ENCODE results near the gene TMEM150C. TPM values are rescaled to one million over a fixed set of nuclear protein-coding genes. Genes with fewer than 3 reads are reported as not detected.

The TMEM150C gene
- total and polyA plus RNA-seq, 2 of the 8 experiments (the other 6 are each of a cell fraction or from before 2014, with no cell fraction given): 1.5 to 1.7 TPM

- FAIRE-seq (no peak), DNase-seq (ENCODE audit: low read depth in 1 of 2, low spot score in 2 of 2) (no peak)
- Histone ChIP-seq H3K27me3 (replicated peaks in 1 of 4; ENCODE audit: control insufficient read depth in 3 of 4, extremely low read depth in 1 of 4, insufficient read depth in 3 of 4, low read length in 3 of 4) (no peaks in the 10 kb centered on the region), H3K56ac (replicated peaks; ENCODE audit: insufficient read length, low read depth, low read length) (no peak overlapping the region), H3K27ac (ENCODE audit: low read depth, low read length) (no peak overlapping the region), H3K4me2 (ENCODE audit: insufficient read depth in 1 of 2, low read depth in 2 of 2, low read length in 2 of 2) (no peak overlapping the region), H2AFZ (ENCODE audit: low read length) (no peak overlapping the region), H3K79me2 (ENCODE audit: control insufficient read depth in 1 of 2, insufficient read depth in 2 of 2, low read length in 2 of 2) (no peaks in the 10 kb centered on the region), H3K23me2 (ENCODE audit: low read depth, low read length) (no peaks in the 10 kb centered on the region), H3K4me3 (ENCODE audit: extremely low read depth in 1 of 4, insufficient read depth in 2 of 4, low read depth in 3 of 4, low read length in 4 of 4) (no peak overlapping the region), H2BK15ac (ENCODE audit: low read length) (no peak overlapping the region), H2BK5ac (ENCODE audit: low read depth, low read length) (no peak overlapping the region), H4K20me1 (replicated peaks in 1 of 2; ENCODE audit: control insufficient read depth in 1 of 2, insufficient read depth in 2 of 2, low read length in 2 of 2) (no peaks in the 10 kb centered on the region), H2BK20ac (ENCODE audit: low read length) (no peak overlapping the region), H3K18ac (ENCODE audit: extremely low read depth, low read length) (no peak overlapping the region), H2BK120ac (replicated peaks; ENCODE audit: low read depth, low read length) (no peak overlapping the region), H3K4me1 (replicated peaks in 1 of 4; ENCODE audit: control insufficient read depth in 3 of 4, insufficient read depth in 4 of 4, low read length in 3 of 4) (peaks cover 4 to 34% (median 25%) of the 10 kb centered on the region in 4 experiments), H3K14ac (ENCODE audit: insufficient read length) (no peak overlapping the region), H3K36me3 (ENCODE audit: control insufficient read depth in 2 of 4, insufficient read depth in 4 of 4, low read length in 3 of 4) (no peaks in the 10 kb centered on the region), H3K79me1 (ENCODE audit: low read depth, low read length) (no peaks in the 10 kb centered on the region), H4K8ac (ENCODE audit: extremely low read depth, insufficient read depth, low read length) (no peak overlapping the region), H2AK5ac (ENCODE audit: low read depth, low read length) (no peak overlapping the region), H3K4ac (replicated peaks; ENCODE audit: insufficient read length, low read depth, low read length) (no peak overlapping the region), H3K9me3 (ENCODE audit: insufficient read depth in 2 of 2, low read depth in 1 of 2, low read length in 1 of 2) (no peaks in the 10 kb centered on the region), H3K9ac (replicated peaks in 1 of 4; ENCODE audit: extremely low read depth in 1 of 4, low read depth in 3 of 4, low read length in 3 of 4) (no peak overlapping the region), H2BK12ac (ENCODE audit: low read depth, low read length) (no peak overlapping the region), H4K91ac (replicated peaks; ENCODE audit: insufficient read length, low read length) (no peak overlapping the region), H3K23ac (ENCODE audit: insufficient read length) (no peak overlapping the region), H4K5ac (ENCODE audit: insufficient read length, low read depth, low read length) (no peak overlapping the region)
- POLR2A ChIA-PET (ENCODE audit: partially characterized antibody): interaction anchor here (0.9 kb wide), 1 partner anchor 159 kb away, joined by 3 read pairs; no protein-coding TSS in a partner anchor
- no peak for TF ChIP-seq RXRA (IDR thresholded peaks at IDR 0.05; ENCODE audit: insufficient read depth, low read depth, low read length)
- 76% methylated on average over 8 of the region's 8 CpGs; no CpG with 5 or more reads in 1 of the 2 experiments for WGBS, 2 experiments (ENCODE audit: extremely low coverage in 1 of 2, insufficient coverage in 1 of 2, insufficient read length in 1 of 2, insufficient replicate concordance in 2 of 2, low coverage in 1 of 2, low lambda C conversion rate in 2 of 2, missing lambda C conversion rate in 1 of 2)
- CTCF ChIA-PET (ENCODE audit: partially characterized antibody): interaction anchor here (0.7 to 3.9 kb wide), 8 partner anchors 9 to 151 kb away, joined by 3 to 20 read pairs (median 4); no protein-coding TSS in a partner anchor
Measured at GRCh38 chr4:82587826-82588540, 26.2 kb upstream of the TMEM150C start.

All from H1 (cell line).